H1 (cell line): ENCODE measurements around the gene MBD5.

ENCODE experiments used
- FOSL1 ChIP-seq: IDR thresholded peaks from 2 replicates; pipeline ENCODE4 v1.6.1; 2011; ENCODE audit warnings: mild to moderate bottlenecking, low read depth, low read length, moderate library complexity; ENCODE audit not compliant: insufficient read depth
- TF ChIP-seq, protein P1 (sequence below), 3 experiments: IDR thresholded peaks; 1 replicate in 2 of 3; 2 replicates in 1 of 3; pipeline versions ENCODE4 v1.5.1 to v1.6.1; 2011; ENCODE audit warnings: low read length in 3 of 3, mild to moderate bottlenecking in 3 of 3, inconsistent platforms in 2 of 3, low read depth in 1 of 3, moderate library complexity in 1 of 3; ENCODE audit not compliant: insufficient read depth in 1 of 3; ENCODE audit errors: control extremely low read depth in 1 of 3
- TF ChIP-seq, protein P2 (sequence below): IDR thresholded peaks from 2 replicates; pipeline ENCODE4 v1.6.1; 2012; ENCODE audit warnings: low read length, inconsistent platforms
- TF ChIP-seq, protein P3 (sequence below): IDR thresholded peaks from 2 replicates; pipeline ENCODE4 v1.6.1; 2011; ENCODE audit warnings: low read depth, mild to moderate bottlenecking, low read length; ENCODE audit not compliant: insufficient read depth
- TF ChIP-seq, protein P4 (sequence below): IDR thresholded peaks from 2 replicates; pipeline ENCODE4 v1.6.1; 2011; ENCODE audit warnings: low read length, improper control_type of control experiment

DNA sequence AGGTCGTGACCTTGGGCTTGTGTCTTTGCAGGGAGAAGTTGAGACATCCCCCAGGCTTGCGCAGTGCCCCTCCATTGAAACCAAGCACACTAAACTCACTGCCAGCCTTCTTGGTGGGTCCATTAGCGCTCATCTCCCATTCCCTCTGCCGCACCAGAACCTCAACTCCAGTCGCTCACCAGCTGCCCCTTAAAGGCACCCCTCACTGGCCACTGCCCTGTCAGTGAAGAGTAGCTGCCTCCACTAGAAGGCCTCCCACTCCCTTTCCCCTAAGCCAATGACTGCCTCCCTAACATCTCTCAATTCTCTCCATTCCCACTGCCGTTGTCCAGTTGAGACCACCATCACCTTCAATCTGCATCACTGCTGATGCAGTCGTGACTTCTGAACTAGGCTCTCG, 508.9 kb downstream of the MBD5 start:
- TF ChIP-seq FOSL1: no peak
- TF ChIP-seq, protein P1, sequence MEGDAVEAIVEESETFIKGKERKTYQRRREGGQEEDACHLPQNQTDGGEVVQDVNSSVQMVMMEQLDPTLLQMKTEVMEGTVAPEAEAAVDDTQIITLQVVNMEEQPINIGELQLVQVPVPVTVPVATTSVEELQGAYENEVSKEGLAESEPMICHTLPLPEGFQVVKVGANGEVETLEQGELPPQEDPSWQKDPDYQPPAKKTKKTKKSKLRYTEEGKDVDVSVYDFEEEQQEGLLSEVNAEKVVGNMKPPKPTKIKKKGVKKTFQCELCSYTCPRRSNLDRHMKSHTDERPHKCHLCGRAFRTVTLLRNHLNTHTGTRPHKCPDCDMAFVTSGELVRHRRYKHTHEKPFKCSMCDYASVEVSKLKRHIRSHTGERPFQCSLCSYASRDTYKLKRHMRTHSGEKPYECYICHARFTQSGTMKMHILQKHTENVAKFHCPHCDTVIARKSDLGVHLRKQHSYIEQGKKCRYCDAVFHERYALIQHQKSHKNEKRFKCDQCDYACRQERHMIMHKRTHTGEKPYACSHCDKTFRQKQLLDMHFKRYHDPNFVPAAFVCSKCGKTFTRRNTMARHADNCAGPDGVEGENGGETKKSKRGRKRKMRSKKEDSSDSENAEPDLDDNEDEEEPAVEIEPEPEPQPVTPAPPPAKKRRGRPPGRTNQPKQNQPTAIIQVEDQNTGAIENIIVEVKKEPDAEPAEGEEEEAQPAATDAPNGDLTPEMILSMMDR (IDR thresholded peaks at IDR 0.05; ENCODE audit: control extremely low read depth in 1 of 3, insufficient read depth in 1 of 3, low read depth in 1 of 3, low read length in 3 of 3): no peak
- TF ChIP-seq, protein P2, sequence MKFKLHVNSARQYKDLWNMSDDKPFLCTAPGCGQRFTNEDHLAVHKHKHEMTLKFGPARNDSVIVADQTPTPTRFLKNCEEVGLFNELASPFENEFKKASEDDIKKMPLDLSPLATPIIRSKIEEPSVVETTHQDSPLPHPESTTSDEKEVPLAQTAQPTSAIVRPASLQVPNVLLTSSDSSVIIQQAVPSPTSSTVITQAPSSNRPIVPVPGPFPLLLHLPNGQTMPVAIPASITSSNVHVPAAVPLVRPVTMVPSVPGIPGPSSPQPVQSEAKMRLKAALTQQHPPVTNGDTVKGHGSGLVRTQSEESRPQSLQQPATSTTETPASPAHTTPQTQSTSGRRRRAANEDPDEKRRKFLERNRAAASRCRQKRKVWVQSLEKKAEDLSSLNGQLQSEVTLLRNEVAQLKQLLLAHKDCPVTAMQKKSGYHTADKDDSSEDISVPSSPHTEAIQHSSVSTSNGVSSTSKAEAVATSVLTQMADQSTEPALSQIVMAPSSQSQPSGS: no peak
- TF ChIP-seq, protein P3, sequence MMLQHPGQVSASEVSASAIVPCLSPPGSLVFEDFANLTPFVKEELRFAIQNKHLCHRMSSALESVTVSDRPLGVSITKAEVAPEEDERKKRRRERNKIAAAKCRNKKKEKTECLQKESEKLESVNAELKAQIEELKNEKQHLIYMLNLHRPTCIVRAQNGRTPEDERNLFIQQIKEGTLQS: no peak
- TF ChIP-seq, protein P4, sequence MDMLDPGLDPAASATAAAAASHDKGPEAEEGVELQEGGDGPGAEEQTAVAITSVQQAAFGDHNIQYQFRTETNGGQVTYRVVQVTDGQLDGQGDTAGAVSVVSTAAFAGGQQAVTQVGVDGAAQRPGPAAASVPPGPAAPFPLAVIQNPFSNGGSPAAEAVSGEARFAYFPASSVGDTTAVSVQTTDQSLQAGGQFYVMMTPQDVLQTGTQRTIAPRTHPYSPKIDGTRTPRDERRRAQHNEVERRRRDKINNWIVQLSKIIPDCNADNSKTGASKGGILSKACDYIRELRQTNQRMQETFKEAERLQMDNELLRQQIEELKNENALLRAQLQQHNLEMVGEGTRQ: no peak
